Mononuclear cell (primary cell): ENCODE data around the gene CYP2D6. TPM values are rescaled to one million over a fixed set of nuclear protein-coding genes. Genes with fewer than 3 reads are reported as not detected.

Experiments used
- H3K27me3 ChIP-seq: 2 replicates; pipeline ENCODE4 v1.6.0; 2011; ENCODE audit warnings: low read length, control low read depth; ENCODE audit not compliant: insufficient read depth
- H3K4me1 ChIP-seq: 2 replicates; pipeline ENCODE4 v1.5.1; 2011; ENCODE audit warnings: mild to moderate bottlenecking, low read length, control low read depth; ENCODE audit not compliant: insufficient read depth
- H3K4me3 ChIP-seq: 2 replicates; pipeline ENCODE4 v1.5.1; 2011; ENCODE audit warnings: mild to moderate bottlenecking, low read length, moderate library complexity
- H3K9me3 ChIP-seq: 2 replicates; pipeline ENCODE4 v1.5.1; 2011; ENCODE audit warnings: low read depth, mild to moderate bottlenecking, control low read depth, low read length
- total RNA-seq: library from RNA; depleted of rRNA; stranded (reverse); fragments of >200 nt; gene quantifications from one replicate; pipeline ENCODE4 v1.2.3, GENCODE V29; 2012

The CYP2D6 gene
- total RNA-seq, 1 donor: 0.84 TPM

DNA sequence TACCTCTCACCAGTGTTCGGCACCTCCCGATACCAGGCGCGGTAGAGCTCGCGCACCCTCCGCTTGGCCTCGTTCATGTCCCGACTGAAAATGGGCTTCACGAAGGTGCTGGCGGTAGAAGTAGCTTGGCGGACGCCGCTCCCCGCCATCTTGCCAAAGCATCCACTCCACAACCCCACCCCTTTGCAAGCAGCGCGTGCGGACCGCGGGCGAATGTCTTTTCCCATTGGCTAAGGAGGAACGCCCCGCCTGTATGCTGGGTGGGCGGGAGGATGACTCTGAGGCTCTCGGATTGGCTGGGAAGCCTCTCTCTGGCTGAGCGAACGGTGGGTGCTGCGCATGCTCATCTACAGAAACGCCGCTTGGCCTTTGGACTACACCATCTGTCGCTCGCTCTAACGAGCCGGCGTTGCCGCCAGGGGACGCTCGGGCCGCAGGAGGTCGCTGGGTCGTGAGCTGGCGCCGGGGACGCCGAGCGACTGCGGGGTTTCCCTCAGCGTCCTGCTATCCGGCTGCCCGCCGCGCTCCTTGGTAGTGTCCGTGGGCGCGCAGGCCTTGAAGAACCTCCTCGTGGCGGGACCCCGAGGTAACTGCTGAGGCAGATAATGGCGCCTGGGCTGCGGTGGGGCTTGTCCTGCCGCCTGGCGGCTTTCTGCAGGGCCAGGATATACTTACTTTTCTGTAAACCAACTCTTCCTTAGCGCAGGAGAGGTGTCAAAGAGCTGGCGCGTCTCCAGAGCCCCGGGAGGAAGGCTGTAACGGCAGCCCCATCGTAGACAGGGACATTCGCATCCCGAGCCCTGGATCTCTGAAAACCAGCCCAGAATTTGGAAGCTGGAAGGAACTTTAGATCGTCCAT, 39.8 kb downstream of the CYP2D6 start, which contains the start of gene NDUFA6:
NDUFA6 (minus strand) TSS at position 177 of the 859 bp plus-strand sequence; CDS start at position 149, 28 bp downstream.
- Histone ChIP-seq H3K4me3 (peak within 1 kb of the TSS; percentile 87), H3K4me1 (peaks cover 23% of the 10 kb centered on the region), H3K9me3 (no peaks in the 10 kb centered on the region), H3K27me3 (no peaks in the 10 kb centered on the region)

DNA sequence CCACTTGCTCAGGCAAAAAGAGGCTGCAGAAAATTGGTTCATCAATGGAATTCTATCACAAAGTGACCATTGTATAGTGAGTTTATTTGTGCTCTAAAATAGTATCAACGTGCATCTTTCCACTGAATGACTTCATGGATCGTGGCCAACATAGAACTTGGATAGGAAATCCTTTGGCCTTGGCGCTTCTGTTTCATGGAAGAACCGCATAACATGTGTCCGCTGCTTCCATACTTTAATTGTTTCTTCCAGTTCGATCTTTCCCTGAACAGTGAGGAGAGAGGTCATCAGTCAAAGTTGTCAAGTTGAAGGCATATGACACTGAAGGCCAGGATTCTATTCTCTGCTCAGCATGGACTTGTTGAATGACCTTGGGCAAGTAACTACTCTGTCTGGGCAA, 44.6 kb downstream of the CYP2D6 start:
- H3K9me3 ChIP-seq: no peaks in the 10 kb centered on the region
- H3K4me3 ChIP-seq: no peak overlapping the region
- H3K27me3 ChIP-seq: no peaks in the 10 kb centered on the region
- peaks cover 26% of the 10 kb centered on the region for H3K4me1 ChIP-seq

DNA sequence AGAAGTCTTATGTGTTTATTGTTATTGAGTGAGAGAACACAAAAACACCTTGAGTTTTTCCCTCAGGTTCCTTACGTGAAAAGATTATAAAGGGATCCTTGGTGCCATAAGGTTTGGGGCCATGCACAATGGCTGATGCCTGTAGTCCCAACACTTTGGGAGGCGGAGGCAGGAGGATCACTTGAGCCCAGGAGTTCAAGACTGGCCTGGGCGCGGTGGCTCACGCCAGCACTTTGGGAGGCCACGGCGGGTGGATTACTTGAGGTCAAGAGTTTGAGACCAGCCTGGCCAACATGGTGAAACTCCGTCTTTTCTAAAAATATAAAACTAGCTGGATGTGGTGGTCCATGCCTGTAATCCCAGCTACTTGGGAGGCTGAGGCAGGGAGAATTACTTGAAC, 45.7 kb downstream of the CYP2D6 start:
- Histone ChIP-seq H3K27me3 (no peaks in the 10 kb centered on the region), H3K4me1 (peaks cover 30% of the 10 kb centered on the region), H3K9me3 (no peaks in the 10 kb centered on the region), H3K4me3 (no peak overlapping the region)

DNA sequence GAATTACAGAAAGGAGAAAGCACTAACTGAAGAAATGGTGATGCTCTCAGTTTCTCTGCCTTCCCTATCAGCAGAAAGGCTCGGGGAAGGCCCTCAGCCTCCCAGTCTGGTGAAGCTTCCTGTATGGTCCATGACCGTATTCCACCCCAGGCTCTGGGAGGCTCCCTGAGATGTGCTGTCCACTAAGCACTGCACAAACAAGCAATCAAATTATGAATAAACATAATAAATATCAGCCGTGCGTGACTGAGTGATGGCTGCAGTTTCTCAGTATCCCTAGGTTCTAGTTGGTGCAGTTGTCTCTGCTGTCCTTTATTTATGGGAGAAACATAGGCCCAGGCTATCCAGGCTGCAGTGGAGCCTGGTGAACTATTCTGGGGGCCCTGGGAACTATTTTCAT, 47.5 kb downstream of the CYP2D6 start:
- H3K9me3 ChIP-seq: no peaks in the 10 kb centered on the region
- no peaks in the 10 kb centered on the region for H3K27me3 ChIP-seq
- H3K4me3 ChIP-seq: no peak overlapping the region
- H3K4me1 ChIP-seq: peaks cover 29% of the 10 kb centered on the region

DNA sequence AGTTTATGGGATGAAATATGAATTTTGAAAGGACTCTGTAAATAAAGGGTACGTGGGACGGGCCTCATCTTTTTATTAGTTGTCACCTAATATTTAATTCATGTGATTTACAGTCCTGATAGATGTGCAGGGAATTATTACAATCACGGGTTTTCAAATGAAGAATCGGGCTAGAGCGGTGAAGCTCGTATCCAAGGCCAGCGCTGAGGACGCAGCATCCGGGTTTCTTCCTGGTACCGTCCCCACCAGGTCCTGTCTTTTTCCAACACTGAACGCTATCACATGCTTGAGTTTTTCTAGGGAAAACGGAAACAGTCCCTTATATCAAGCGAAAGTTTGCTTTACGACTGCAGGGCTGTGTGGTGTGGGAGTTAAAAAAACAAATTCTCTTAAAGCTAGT, 50.3 kb downstream of the CYP2D6 start:
- no peaks in the 10 kb centered on the region for H3K9me3 ChIP-seq
- peaks cover 32% of the 10 kb centered on the region for H3K4me1 ChIP-seq

DNA sequence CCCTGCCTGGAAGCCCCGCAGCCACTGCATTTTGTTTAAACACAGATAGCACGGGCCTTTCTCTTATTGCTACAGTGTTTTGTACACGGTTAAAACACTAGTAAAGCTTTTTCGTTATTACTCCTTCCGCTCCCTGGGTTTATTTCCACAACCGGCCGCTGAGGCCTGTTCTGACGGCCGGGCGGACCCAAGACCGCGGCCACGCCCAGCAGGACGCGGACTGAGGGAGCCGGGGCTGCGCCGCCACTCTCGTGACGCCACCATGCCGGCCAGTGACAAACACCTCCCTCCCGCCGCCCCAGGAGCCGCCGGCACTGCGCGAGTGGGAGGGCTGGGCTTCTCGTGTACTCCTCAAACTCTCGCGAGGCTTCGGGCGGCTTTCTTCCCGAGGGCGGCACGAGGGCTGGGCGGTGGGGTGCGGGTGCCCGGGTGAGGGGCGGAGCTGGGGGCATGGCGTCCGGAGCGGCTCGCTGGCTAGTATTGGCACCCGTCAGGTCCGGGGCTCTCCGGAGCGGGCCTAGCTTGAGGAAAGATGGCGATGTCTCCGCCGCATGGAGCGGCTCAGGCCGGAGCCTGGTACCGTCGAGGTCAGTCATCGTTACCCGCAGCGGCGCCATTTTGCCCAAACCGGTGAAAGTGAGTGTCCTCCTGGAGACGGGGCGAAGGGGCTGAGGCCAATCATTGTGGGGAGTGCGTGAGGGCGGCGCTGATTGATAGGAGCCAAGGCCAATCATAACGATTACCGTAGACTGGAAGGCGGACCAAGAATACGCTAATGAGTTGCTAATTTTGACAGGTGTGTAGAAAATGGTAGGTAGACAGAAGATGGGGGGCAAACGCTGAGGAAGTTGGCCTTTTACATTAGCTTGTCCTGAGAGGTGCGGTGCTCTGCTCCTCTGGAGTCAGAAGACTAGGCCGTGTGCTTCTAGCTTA, 51.0 kb downstream of the CYP2D6 start, which contains the start of gene SMDT1:
SMDT1 (plus strand) TSS at position 382 of the 933 bp plus-strand sequence; CDS start at position 451, 69 bp downstream.
- Histone ChIP-seq H3K9me3 (no peaks in the 10 kb centered on the region), H3K4me1 (peaks cover 39% of the 10 kb centered on the region), H3K27me3 (no peaks in the 10 kb centered on the region), H3K4me3 (peak within 1 kb of the TSS; percentile 73)

More for the DNA sequence above, 50.3 kb downstream of the CYP2D6 start:
- Histone ChIP-seq H3K4me3 (peak overlapping the region; percentile 73), H3K27me3 (no peaks in the 10 kb centered on the region)

DNA sequence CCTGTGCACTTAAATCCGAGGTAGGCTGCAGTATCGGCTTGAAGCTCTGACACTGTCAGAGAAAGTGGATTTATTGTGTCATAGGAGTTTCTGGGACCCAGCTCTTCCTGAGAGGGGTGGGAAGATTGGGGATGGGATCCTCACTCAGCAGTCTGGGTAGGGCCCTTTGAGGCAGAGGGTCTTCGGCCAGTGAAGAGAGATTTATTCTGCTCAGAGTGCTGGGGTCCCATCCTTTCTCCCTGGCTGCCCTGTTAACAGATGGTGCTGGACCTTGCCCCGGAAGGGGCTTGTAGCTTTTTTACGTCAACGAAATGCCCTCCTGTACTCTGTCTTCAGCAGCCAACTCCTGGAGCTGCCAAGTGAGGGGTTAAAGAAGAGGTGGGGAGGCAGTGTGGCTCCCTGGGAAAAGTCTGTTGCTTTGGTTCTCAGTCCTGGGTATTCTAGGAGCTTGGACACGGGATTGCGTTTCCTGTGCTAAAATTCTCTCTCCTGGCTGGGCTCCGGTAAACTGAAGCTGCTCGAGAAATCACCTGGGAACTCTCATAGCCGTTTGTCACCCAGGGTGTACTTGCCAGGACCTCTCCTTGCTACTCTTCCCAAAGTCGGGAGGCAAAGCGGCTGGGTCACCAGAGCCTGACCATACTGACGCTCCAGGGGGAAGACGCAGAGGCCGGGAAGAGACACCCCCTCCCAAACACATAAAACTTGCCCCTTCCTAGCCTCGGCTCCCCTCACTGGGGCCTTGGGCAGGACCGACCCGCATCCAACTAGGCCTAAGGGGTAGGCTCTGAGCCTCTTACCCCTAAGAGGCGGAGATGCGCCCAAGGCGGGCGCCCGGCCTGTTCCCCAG, 51.9 kb downstream of the CYP2D6 start:
- Histone ChIP-seq H3K4me3 (peak overlapping the region; percentile 73), H3K9me3 (no peaks in the 10 kb centered on the region), H3K4me1 (peaks cover 46% of the 10 kb centered on the region), H3K27me3 (no peaks in the 10 kb centered on the region)

DNA sequence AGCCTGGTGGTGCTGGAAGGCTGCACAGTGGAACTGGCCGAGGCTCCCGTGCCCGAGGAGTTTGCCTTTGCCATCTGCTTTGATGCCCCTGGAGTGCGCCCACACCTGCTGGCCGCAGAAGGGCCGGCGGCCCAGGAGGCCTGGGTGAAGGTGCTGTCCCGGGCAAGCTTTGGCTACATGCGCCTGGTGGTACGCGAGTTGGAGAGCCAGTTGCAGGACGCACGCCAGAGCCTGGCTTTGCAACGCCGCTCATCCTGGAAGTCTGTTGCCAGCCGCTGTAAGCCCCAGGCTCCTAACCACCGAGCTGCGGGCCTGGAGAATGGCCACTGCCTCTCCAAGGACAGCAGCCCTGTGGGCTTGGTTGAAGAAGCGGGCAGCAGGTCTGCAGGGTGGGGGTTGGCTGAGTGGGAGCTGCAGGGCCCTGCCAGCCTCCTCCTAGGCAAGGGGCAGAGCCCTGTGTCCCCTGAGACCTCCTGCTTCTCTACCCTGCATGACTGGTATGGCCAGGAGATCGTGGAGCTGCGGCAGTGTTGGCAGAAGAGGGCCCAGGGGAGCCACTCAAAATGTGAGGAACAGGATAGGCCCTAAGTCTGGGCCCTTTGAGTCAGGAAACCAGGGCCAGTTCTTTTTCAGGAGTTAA, 53.0 kb downstream of the CYP2D6 start:
- H3K4me1 ChIP-seq: peaks cover 49% of the 10 kb centered on the region
- H3K4me3 ChIP-seq: no peak overlapping the region
- H3K9me3 ChIP-seq: no peaks in the 10 kb centered on the region
- H3K27me3 ChIP-seq: no peaks in the 10 kb centered on the region

DNA sequence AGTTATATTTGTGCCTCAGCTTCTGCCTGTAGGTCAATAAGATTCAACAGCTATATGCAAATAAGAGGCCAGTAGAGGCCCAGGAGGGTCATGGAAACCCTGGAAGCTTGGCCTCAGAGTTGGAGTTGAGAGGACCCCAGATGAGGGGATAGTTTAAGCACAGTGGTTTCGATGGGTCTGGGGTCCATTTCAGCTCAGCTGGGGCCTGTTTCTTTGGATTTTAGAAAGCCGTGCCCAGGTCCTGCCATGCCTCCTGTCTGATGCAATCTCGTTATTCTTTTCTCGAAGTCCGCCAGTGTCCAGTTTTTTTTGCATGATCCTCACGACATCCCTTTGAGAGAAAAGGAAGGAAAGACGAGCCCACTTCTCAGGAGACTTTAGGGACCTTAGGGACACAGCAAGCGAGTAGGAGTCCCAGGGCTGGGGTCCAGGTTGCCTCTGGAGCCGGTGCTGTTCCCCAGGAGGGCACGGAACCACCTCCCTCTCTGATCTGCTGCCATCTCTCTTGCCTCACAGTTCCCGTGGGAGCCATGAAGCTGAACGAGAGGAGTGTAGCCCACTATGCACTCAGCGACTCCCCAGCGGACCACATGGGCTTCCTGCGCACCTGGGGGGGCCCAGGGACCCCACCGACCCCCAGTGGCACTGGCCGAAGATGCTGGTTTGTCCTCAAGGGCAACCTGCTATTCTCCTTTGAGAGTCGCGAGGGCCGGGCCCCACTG, 53.7 kb downstream of the CYP2D6 start:
- Histone ChIP-seq H3K4me1 (peaks cover 47% of the 10 kb centered on the region), H3K27me3 (no peaks in the 10 kb centered on the region), H3K9me3 (no peaks in the 10 kb centered on the region), H3K4me3 (no peak overlapping the region)

Other genes starting within 250 kb of the CYP2D6 start
- gene SHISA8, start 215.7 kb downstream of the CYP2D6 start, total RNA-seq: 0.52 TPM
- 15.7 TPM for gene TNFRSF13C, start 204.0 kb downstream of the CYP2D6 start, total RNA-seq
- 11.9 TPM for gene CENPM, start 183.7 kb downstream of the CYP2D6 start, total RNA-seq
- gene SEPTIN3, start 161.4 kb downstream of the CYP2D6 start, total RNA-seq: 0.10 TPM
- 0.42 TPM for gene WBP2NL, start 132.0 kb downstream of the CYP2D6 start, total RNA-seq
- 42.8 TPM for gene NAGA, start 60.0 kb downstream of the CYP2D6 start, total RNA-seq
- gene PHETA2, start 56.6 kb downstream of the CYP2D6 start, total RNA-seq: 0.94 TPM
- gene SMDT1, start 51.1 kb downstream of the CYP2D6 start, total RNA-seq: 14.9 TPM
- 49.3 TPM for gene NDUFA6, start 40.0 kb downstream of the CYP2D6 start, total RNA-seq
- 53.8 TPM for gene TCF20, start 139.8 kb upstream of the CYP2D6 start, total RNA-seq